Erythroblast (primary cell): Measurements from ENCODE around the gene TIPARP.

ENCODE experiments used
- GATA1 ChIP-seq: IDR thresholded peaks from 2 replicates; pipeline ENCODE4 v1.6.1; 2011; ENCODE audit warnings: low read depth, mild to moderate bottlenecking, control low read depth, low read length, moderate library complexity
- POLR2A ChIP-seq: IDR thresholded peaks from 2 replicates; pipeline ENCODE4 v1.6.1; 2011; ENCODE audit warnings: mild to moderate bottlenecking, low read length

DNA sequence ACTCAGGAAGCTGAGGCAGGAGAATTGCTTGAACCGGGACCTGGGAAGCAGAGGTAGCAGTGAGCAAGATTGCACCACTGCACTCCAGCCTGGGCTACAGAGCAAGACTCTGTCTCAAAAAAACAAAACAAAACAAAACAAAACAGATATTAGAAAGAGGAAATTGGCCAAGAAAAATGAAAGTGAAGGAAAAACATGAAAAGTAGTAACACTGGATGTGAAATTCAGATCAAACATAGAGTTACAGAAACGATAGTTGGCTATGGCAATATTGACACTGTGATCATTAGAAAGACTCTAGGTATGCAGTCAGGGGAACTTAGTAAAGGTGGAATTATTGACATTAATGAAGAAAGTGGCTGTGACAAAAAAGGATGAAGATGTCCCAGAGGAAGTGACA lies 13.2 kb upstream of the TIPARP start:
- TF ChIP-seq POLR2A (no peak), GATA1 (no peak)
